GM23248 (cell line): Measurements from ENCODE around the gene TFPT. TPM values are rescaled to one million over a fixed set of nuclear protein-coding genes. Genes with fewer than 3 reads are reported as not detected.
A peak's percentile ranks its signal among the peaks of the same experiment; 100 is the strongest.

Source experiments
- DNase-seq: peaks from one replicate; pipeline ENCODE4 v3.0.0-alpha.2; 2015
- H2AFZ ChIP-seq: fragments of 200-600 bp; sonication (generic); 2 replicates; pipeline ENCODE4 v1.6.1; 2016; ENCODE audit warnings: antibody characterized with exemption
- H3F3A ChIP-seq: fragments of 200-600 bp; sonication (generic); 2 replicates; pipeline ENCODE4 v1.6.1; 2016; ENCODE audit warnings: mild to moderate bottlenecking, antibody characterized with exemption, mixed run types; ENCODE audit not compliant: insufficient read depth
- H3K27ac ChIP-seq: fragments of 200-600 bp; sonication (generic); 2 replicates; pipeline ENCODE4 v1.5.1; 2016; ENCODE audit warnings: mild to moderate bottlenecking
- H3K27me3 ChIP-seq: fragments of 200-600 bp; sonication (generic); replicated peaks from 2 replicates; pipeline ENCODE4 v1.6.1; 2016; ENCODE audit warnings: mild to moderate bottlenecking; ENCODE audit not compliant: insufficient read depth
- H3K36me3 ChIP-seq: fragments of 200-600 bp; sonication (generic); 2 replicates; pipeline ENCODE4 v1.6.1; 2016; ENCODE audit warnings: low read depth, mild to moderate bottlenecking
- H3K4me1 ChIP-seq: fragments of 200-600 bp; sonication (generic); 2 replicates; pipeline ENCODE4 v1.6.1; 2016; ENCODE audit warnings: mild to moderate bottlenecking; ENCODE audit not compliant: insufficient read depth
- H3K4me2 ChIP-seq: fragments of 200-600 bp; sonication (generic); one replicate; pipeline ENCODE4 v1.6.1; 2016; ENCODE audit warnings: mild to moderate bottlenecking; ENCODE audit not compliant: unreplicated experiment
- H3K4me3 ChIP-seq: fragments of 200-600 bp; sonication (generic); 2 replicates; pipeline ENCODE4 v1.5.1; 2016; ENCODE audit warnings: mild to moderate bottlenecking
- H3K79me2 ChIP-seq: fragments of 200-600 bp; sonication (generic); 2 replicates; pipeline ENCODE4 v1.6.1; 2016; ENCODE audit warnings: mild to moderate bottlenecking; ENCODE audit not compliant: insufficient read depth
- H3K9ac ChIP-seq: fragments of 200-600 bp; sonication (generic); 2 replicates; pipeline ENCODE4 v1.6.1; 2016; ENCODE audit warnings: mild to moderate bottlenecking
- H3K9me2 ChIP-seq: fragments of 200-600 bp; sonication (generic); 2 replicates; pipeline ENCODE4 v1.6.1; 2016; ENCODE audit warnings: mixed run types, mild to moderate bottlenecking, moderate library complexity; ENCODE audit not compliant: insufficient read depth
- H3K9me3 ChIP-seq: fragments of 200-600 bp; sonication (generic); one replicate; pipeline ENCODE4 v1.6.1; 2017; ENCODE audit warnings: low read depth
- H4K20me1 ChIP-seq: fragments of 200-600 bp; sonication (generic); 2 replicates; pipeline ENCODE4 v1.6.0; 2016; ENCODE audit not compliant: insufficient read depth
- EZH2 ChIP-seq: fragments of 200-600 bp; sonication (generic); IDR thresholded peaks from 2 replicates; pipeline ENCODE4 v1.6.1; 2018; ENCODE audit warnings: antibody characterized with exemption, mild to moderate bottlenecking; ENCODE audit not compliant: insufficient read depth, poor library complexity, severe bottlenecking
- EZH2phosphoT487 ChIP-seq: fragments of 200-600 bp; sonication (generic); IDR thresholded peaks from 2 replicates; pipeline ENCODE4 v1.6.1; 2018; ENCODE audit warnings: antibody characterized with exemption, moderate library complexity, mild to moderate bottlenecking, low read depth; ENCODE audit not compliant: insufficient read depth
- WGBS, 2 experiments: methylation state at CpG; one replicate each; pipeline ENCODE4 v1.1.6; 2015 to 2017; ENCODE audit warnings: low lambda C conversion rate in 2 of 2, low coverage in 1 of 2; ENCODE audit errors: missing lambda C conversion rate in 2 of 2; 5-methylcytosine and 5-hydroxymethylcytosine counted together
- in situ Hi-C: fragments of 300-500 bp; cut with MboI; formaldehyde crosslinking; loops from 2 replicates; pipeline ENCODE4 v1.15.0; 2020
- polyA plus RNA-seq: library from polyadenylated mRNA; unstranded; fragments of >200 nt; fragmentation: Nextera tagmentation; extraction: Ambion mirVana; gene quantifications from 2 replicates; pipeline ENCODE4 v1.2.1, GENCODE V29; 2016
- total RNA-seq: library from RNA; depleted of rRNA; stranded (reverse); fragments of >200 nt; shearing (Covaris generic); gene quantifications from 2 replicates; pipeline ENCODE4 v1.2.3, GENCODE V29; 2014; rRNA removed

TFPT gene, protein sequence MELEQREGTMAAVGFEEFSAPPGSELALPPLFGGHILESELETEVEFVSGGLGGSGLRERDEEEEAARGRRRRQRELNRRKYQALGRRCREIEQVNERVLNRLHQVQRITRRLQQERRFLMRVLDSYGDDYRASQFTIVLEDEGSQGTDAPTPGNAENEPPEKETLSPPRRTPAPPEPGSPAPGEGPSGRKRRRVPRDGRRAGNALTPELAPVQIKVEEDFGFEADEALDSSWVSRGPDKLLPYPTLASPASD
- total RNA-seq (11.5 and 23.8 TPM in 2 replicates), polyA plus RNA-seq (29.6 and 30.0 TPM in 2 replicates)

DNA sequence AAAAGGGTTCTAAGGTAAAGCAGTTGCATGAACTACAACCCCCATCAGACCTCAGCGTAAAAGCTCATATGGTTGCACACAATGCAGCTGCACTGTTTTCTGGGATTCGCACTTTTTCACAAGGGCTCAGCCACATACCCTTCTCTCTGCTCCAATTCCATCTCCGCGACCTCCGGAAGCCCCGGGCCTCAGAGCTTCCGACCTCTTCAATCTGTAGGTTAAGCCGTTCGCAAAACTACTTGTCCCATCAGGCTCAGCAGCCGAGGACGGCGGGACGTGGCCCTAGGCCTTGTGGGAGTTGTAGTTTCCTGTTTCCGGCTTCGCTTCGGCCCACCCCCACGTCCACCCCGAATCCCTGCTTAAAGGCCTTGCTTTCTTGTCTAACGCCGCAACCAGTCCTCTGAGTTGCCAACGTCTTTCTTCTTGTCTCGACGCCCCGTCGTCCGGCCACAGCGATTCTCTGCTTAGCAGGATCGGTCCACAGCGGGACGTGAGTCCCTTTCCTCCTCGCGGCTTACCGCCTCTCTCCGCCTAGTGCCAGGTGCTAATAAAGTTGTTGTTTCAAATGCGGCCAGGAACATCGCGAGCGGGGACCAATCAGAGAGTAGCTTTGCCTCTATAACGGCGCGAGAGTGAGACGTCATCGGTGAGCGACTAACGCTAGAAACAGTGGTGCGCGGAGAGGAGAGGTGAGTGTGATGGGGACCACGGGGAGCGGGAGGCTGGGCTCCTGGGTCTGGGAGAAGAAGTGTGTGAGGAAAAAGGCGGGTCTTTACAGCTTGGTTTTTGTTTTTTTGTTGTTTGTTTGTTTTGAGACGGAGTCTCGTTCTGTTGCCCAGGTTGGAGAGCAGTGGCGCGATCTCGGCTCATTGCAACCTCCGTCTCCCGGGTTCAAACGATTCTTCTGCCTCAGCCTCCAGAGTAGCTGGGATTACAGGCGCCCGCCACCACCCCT is at the start of gene TFPT, which contains the start of gene PRPF31:
TFPT (minus strand) TSS at position 549 of the 955 bp plus-strand sequence; CDS start at position 161, 388 bp downstream.
PRPF31 (plus strand) TSS at position 646 of the 955 bp plus-strand sequence. CDS start 2,525 bp downstream, outside the sequence.
- peaks cover 5% of the 10 kb centered on the region; the same call in 1 of the 2 replicates for H3K36me3 ChIP-seq
- H2AFZ ChIP-seq: peak within 1 kb of the TSS; percentile 77
- peak within 1 kb of the TSS; percentile 78 for H3K4me2 ChIP-seq
- peaks cover 9% of the 10 kb centered on the region for H3K4me1 ChIP-seq
- peak within 1 kb of the TSS; percentile 82 for H3K9ac ChIP-seq
- peaks cover 63% of the 10 kb centered on the region for H3K79me2 ChIP-seq
- H3K27me3 ChIP-seq: no peaks in the 10 kb centered on the region
- H3K27ac ChIP-seq: peak within 1 kb of the TSS; percentile 61
- H3K9me3 ChIP-seq: no peaks in the 10 kb centered on the region
- H4K20me1 ChIP-seq: no peaks in the 10 kb centered on the region
- no peak for TF ChIP-seq EZH2phosphoT487
- no peak for TF ChIP-seq EZH2
- H3F3A ChIP-seq: no peaks in the 10 kb centered on the region
- WGBS, 2 experiments: 1% methylated on average over 60 of the region's 60 CpGs
- peak; percentile 99 for DNase-seq
- in situ Hi-C loops: no loop called here
- H3K4me3 ChIP-seq: peak within 1 kb of the TSS; percentile 85
- no peaks in the 10 kb centered on the region for H3K9me2 ChIP-seq

DNA sequence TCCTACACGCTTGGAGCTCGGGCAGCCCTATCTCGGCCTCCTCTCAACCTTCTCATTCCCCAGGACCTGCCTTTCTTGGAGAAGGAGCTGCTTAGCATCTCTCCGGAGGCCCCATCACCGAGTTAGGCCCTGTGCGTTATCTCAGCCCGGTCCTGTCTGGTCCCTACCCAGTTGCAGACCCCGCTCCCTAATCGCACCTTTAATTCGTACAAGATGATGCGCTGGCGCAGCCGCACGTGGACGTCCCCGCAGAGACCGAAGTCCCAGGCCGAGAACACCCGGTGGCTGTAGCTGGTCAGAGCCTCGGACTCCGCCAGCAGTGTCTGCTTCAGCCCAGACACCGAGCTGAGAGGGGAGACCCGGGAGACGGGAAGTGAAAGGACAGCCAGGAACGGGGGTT is 49.8 kb upstream of the TFPT start:
- TF ChIP-seq EZH2: no peak
- TF ChIP-seq EZH2phosphoT487: no peak
- in situ Hi-C loops: no loop called here
- H3K27ac ChIP-seq: no peak overlapping the region
- no peaks in the 10 kb centered on the region for H3K9me3 ChIP-seq
- H3K9me2 ChIP-seq: no peaks in the 10 kb centered on the region
- no peak overlapping the region for H3K4me3 ChIP-seq
- DNase-seq: no peak
- H3K9ac ChIP-seq: no peak overlapping the region
- no peaks in the 10 kb centered on the region for H3K79me2 ChIP-seq
- H3K36me3 ChIP-seq: no peaks in the 10 kb centered on the region
- H3K27me3 ChIP-seq: no peaks in the 10 kb centered on the region
- H3K4me2 ChIP-seq: no peak overlapping the region
- no peak overlapping the region for H2AFZ ChIP-seq
- peaks cover 7% of the 10 kb centered on the region for H3K4me1 ChIP-seq
- H4K20me1 ChIP-seq: no peaks in the 10 kb centered on the region
- H3F3A ChIP-seq: peaks cover under 1% of the 10 kb centered on the region; the same call in 1 of the 2 replicates
- 89 to 90% methylated on average over 25 of the region's 25 CpGs for WGBS, 2 experiments

DNA sequence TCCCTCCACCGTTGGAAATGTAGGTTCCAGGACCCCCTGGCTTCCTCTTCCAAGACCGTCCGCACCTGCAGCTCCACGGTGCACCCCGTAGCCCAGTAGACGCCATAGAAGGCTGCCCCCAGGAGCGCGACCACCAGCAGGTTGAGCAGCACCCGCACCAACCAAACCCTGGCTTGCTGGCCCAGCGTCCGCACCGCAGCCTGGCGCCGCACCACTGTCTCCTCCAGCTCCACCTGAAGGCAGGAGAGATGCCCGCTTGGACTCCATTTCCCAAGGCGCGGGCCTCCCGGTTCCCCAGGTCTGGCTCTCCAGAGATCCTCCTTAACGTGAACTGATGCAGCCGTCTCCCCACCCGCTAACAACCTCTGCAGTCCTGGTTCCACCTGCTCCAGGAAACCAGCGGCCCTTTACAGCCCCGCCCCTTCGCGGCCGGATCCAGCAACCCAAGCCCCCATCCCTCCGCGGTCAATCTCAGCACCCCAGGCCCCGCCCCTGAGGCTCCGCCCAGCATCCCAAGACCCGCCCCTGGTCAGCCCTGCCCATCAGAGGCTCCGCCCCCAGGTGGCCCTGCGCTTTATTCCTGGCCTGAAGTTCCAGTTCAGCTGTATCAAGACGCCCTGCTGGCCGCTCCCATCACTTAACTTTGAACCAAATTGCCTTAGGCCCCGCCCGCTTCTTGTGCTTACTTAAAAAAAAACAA is 49.1 kb upstream of the TFPT start:
- H3K9me3 ChIP-seq: no peaks in the 10 kb centered on the region
- H3K4me3 ChIP-seq: no peak overlapping the region
- H3K4me2 ChIP-seq: no peak overlapping the region

DNA sequence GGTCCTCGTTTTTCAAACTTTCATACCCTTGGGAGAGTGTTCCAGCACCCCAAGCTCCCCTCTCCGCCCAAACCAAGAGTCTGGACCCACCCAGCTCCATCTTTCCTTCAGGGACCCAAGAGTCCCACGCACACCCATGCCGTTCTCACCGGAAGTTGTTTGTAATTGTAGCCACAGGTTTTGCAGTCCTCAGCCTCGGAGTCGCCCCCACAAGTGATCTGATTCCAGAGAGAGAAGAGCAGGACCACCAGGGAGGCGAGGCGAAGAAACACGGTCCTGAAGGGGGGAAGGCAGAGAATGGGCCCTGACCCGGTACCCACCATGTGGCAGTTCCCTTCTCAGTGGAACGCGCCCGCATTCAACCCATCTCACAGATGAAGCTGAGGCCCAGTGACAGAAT is 47.4 kb upstream of the TFPT start:
- no peaks in the 10 kb centered on the region for H3K9me3 ChIP-seq
- peaks cover 15% of the 10 kb centered on the region; the same call in 1 of the 2 replicates for H3F3A ChIP-seq
- H3K27ac ChIP-seq: no peak overlapping the region
- H2AFZ ChIP-seq: no peak overlapping the region
- no peak overlapping the region for H3K9ac ChIP-seq
- H3K9me2 ChIP-seq: no peaks in the 10 kb centered on the region
- peaks cover 14% of the 10 kb centered on the region for H3K4me1 ChIP-seq
- no peaks in the 10 kb centered on the region for H4K20me1 ChIP-seq
- H3K4me3 ChIP-seq: peak overlapping the region; percentile 66; the same call in 1 of the 2 replicates
- whole genome bisulfite sequencing, 2 experiments: 71 to 73% methylated on average over 13 to 14 of the region's 14 CpGs
- H3K36me3 ChIP-seq: no peaks in the 10 kb centered on the region
- no peak for DNase-seq
- H3K4me2 ChIP-seq: no peak overlapping the region
- no peak for TF ChIP-seq EZH2phosphoT487
- no peak for TF ChIP-seq EZH2
- in situ Hi-C loops: no loop called here
- H3K27me3 ChIP-seq: no peaks in the 10 kb centered on the region
- peaks cover 6% of the 10 kb centered on the region; the same call in 1 of the 2 replicates for H3K79me2 ChIP-seq

More for the DNA sequence above, 49.1 kb upstream of the TFPT start:
- Histone ChIP-seq H3K27ac (no peak overlapping the region), H3K79me2 (no peaks in the 10 kb centered on the region), H4K20me1 (no peaks in the 10 kb centered on the region), H3K9ac (no peak overlapping the region), H3K27me3 (no peaks in the 10 kb centered on the region), H3F3A (peaks cover 3% of the 10 kb centered on the region; the same call in 1 of the 2 replicates), H3K36me3 (no peaks in the 10 kb centered on the region), H3K9me2 (no peaks in the 10 kb centered on the region), H3K4me1 (peaks cover 7% of the 10 kb centered on the region), H2AFZ (no peak overlapping the region)
- in situ Hi-C loops: no loop called here
- peak; percentile 50 for DNase-seq
- TF ChIP-seq EZH2 (no peak), EZH2phosphoT487 (no peak)
- WGBS, 2 experiments: 13 to 17% methylated on average over 27 to 37 of the region's 37 CpGs
